IPS-NIHi7 (cell line): ENCODE measurements around the gene FDX2.

Source experiments
- DNase-seq: peaks from one replicate; pipeline ENCODE4 v3.0.0; 2012; ENCODE audit warnings: mixed read lengths; ENCODE audit errors: extremely low spot score

FDX2 gene

DNA sequence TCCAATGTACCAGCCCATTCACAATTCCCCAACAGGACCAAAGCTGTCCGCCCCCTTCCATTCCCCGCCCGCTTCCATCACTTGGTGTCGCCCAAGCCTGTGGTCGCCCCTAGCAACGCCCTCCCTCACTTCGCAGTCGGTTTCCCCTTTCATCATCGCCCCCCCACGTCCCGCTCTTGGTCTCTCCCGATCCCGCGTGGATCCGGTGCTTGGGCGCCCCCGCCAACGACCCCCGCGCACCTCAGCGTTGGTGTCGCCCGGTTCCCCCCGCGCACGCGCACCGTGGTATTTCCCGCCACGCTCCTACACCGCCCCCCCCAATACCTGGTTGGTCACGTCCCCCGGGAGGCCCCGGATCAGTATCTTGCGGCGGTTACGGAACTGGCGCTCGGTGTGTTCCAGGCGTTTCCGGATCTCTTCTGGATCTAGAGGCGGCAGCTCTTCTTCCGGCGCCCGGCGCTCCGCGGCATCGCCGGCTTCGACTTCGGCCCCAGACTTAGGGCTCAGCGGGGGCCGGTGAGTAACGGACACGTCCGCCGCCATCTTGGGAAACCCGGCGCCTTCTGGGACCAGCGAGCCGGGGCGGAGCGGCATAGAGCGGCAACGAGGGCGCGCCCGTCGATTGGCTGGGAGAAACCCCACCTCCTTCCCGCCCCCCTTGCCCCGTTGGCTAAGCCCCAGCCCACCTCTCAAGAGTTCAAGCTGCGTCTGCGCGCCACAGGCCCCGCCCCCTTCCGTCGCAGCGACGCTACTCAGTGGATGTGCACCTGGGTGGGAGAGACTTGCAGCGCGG, 17.3 kb upstream of the FDX2 start, which contains the start of gene RAVER1:
RAVER1 (minus strand) TSS at position 565 of the 793 bp plus-strand sequence; CDS start at position 543, 22 bp downstream.
- DNase-seq: peak; percentile 100

DNA sequence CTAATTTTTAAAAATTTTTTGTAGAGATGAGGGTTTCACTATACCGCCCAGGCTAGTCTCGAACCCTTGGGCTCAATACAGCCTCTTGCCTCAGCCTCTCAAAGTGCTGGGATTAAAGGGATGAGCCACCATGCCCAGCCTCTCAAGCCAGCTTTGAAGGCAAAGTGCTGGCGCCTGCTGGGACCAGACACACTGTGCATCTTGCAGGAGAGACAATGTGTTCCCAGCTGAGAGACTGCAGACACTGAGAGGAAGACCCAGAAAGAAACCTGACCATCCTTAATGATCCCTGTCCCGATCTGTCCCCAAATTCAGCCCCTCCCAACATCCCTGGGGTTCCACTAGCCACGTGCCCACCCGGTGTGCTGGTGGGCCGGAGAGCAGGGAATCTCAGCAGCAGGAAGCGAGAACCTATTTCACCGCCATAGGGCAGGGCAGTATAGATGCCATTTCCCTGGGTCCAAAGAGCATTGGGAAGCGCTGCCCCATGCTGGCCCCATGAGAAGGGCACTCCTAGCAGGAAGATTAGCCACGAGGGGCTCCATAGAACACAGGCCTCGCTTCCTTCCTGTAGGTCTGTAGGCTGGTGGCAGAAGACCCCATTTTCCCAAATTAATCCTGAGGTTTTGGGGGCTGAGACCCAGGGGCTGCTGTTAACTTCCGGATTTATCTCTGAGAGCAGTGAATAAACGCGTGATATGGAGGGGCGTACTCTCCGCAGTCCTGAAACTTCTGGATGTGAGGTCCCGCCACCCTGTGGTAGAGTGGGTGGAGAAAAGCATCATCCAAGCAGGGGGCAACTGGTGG, 16.5 kb upstream of the FDX2 start:
- no peak for DNase-seq

DNA sequence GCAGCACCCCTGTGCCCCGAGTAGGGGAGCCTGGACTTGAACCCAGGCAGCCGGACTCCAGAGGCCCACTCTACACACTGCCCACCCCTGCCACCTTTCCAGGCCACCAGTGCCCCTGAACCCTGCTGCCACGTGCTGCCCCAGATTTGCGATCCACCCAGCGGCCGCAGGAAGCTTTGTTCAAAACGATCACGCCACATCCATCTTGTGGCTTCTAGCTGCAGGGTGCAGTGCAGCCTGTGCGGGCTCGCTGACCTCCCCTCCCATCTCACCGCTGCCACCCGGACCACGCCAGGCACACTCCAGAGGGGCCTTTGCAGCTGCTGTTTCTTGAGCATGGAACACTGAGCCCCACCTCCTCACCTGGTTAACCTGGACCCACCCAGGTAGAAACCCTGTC, 13.7 kb upstream of the FDX2 start:
- no peak for DNase-seq

DNA sequence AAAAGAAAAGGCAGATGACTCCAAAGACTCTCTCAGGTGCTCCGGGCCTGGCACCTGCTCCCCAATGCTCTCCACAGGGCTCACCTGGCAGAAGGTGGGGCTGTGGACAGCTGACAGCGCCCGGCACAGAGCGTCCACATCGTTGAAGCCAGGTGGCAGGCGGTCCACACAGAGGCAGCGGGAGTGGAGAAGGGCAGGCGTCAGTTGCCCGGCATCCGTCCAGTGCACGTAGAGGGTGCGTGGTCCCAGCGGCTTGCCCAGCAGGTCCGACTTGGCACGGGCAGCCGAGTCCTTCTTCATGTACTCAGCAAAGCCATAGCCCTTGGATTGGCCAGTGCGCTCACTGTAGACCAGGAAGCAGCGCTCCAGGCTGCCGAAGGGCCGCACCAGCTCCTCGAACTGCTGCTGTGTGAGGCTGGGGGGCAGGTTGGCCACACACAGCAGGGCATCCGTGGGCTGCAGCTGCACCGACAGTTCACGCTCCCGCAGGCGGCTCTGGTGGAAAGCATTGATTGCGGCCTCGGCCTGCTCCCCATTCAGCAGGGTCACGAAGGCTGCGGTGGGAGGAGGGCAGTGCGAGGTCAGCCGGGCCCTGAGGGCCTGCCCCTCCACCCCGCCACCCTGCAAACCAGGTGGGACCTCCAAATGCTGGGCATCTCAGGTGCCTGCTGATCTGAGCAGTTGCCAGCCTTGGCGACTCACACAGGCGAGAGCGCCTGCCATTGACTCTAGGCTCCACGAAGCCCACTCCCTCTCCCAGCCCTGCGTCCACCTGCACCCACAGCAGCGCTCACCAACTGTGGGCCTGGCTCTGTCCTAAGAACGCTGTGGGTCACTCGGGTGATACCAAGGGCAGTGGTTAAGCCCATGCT, 13.0 kb upstream of the FDX2 start:
- DNase-seq: no peak

DNA sequence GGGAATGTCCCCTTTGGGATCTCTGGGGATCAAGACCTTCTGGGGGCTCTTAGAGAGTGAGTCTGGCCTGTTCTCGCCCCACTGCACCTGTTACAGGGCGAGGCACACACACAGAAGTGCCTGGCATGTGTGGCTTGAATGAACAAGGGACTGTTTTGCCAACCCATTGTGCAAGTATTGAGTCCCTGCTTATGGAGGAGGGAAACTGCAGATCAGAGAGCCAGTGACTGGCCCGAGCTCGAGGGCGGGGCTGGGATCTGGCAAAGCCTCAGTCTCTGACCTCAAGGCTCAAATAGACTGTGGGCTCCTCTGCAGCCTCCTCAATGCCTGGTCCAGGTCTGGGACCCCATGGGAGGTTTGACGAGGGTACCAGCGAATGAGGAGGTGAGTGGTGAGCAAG, 12.0 kb upstream of the FDX2 start:
- no peak for DNase-seq

DNA sequence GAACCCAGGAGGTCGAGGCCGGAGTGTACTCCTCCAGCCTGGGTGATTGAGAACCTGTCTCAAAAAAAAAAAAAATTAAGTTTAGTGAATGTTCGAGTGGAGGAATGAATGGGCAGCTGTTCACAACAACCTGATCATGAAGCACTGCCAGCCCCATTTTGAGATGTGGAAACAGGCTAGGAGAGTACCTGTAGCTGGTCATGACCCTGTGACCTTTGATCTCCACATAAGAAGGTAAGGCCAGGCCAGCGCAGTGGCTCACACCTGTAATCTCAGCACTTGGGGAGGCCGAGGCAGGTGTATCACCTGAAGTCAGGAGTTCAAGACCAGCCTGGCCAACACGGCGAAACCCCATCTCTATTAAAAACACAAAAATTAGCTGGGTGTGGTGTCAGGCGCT, 9.9 kb upstream of the FDX2 start:
- DNase-seq: no peak

DNA sequence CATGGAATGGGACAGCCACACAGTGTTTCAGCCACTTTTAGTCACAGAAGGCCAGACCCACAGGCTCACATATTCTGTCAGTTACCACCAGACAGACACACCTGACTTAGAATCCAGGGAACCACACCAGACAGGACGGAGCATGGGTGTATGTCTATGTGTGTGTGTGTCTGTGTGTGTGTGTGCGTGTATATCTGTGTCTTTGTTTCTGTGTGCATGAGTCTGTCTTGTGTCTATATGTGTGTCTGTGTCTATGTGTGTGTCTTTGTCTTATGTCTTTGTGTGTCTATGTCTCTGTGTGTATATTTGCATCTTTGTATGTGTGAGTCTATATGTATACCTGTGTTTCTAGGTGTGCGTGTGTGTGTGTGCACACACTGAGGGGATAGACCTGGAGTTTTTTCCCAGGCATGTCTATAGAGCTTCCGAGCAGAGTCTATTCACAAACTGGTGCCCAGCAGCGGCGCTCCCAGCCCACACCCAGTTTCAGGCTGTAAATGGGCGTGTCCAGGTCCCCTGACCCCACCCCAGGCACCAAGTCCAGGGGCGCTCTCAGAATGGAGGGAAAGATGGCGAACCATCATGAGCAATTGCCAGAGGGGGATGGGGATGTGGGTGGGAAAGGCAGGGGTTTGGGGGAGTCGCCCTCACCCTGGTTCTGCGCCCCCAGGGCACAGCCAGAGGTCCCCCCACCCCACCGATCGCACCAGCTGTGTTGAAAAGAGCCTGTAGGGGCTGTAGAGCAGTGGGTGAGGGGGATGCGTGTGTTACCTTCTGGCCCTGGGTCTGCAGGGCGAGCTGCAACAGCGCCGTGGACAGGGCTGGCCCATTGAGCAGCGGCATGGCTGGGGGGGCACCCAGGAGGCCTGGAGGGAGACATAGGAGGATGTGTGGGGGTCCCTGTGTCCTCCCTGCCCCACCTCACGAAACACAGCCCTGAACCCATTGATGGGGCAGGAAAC, 6.3 kb upstream of the FDX2 start:
- DNase-seq: no peak

DNA sequence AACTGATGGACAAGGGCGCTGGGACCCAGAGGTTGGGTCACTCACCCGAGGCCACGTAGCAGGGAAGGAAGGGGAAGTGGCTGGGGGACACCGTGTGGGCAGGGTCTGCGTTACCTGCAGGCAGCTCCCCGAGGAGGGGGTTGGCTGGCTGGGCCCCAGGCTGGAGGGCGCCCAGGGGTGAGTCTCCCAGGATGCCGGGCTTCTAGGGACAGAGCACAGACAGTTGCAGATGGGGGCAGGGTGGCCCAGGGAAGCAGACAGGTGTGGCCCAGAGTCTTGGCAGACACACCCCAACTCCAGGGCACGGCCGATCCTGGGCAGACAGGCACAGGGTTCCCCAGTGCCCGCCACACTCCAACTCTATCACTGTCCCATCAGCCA, 5.6 kb upstream of the FDX2 start:
- no peak for DNase-seq

DNA sequence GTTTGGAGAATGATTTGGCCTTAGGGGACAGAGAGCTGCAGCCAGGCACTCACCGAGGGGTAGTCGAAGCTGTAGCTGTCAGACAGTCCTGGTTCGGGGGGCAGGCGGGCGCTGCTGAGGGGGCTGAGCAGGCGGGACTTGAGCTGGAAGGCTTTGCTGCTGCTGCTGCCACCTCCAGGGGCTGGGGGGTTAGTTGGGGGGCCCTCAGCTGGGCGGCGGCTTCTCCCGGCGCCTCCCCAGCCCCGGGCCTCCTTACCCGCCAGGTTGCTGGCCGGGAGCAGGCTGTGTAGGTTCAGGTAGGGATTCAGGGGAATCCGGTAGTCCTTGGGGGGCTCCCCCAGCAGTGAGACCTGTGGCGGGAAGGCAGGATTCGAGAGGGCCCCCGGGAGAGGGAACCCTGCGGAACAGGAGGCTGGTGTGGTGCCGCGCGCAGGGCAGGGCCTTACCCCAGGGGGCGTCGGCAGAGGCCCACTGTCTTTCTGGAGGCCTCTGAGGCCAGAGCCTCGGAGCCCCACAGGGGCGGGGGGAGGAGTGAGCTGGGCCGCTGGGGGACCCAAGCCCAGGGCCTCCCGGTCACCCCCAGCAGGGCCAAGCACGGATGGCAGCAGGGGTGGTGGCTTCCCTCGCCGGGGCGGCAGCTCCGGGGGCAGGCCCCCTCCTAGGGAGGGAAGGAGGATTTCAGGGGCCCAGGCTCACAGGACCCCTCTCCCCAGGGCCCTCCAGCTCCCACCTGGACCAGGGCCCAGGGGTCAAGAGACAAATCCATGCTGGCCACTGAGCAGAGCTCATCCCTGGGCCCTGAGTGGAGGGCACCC, 5.0 kb upstream of the FDX2 start:
- no peak for DNase-seq

DNA sequence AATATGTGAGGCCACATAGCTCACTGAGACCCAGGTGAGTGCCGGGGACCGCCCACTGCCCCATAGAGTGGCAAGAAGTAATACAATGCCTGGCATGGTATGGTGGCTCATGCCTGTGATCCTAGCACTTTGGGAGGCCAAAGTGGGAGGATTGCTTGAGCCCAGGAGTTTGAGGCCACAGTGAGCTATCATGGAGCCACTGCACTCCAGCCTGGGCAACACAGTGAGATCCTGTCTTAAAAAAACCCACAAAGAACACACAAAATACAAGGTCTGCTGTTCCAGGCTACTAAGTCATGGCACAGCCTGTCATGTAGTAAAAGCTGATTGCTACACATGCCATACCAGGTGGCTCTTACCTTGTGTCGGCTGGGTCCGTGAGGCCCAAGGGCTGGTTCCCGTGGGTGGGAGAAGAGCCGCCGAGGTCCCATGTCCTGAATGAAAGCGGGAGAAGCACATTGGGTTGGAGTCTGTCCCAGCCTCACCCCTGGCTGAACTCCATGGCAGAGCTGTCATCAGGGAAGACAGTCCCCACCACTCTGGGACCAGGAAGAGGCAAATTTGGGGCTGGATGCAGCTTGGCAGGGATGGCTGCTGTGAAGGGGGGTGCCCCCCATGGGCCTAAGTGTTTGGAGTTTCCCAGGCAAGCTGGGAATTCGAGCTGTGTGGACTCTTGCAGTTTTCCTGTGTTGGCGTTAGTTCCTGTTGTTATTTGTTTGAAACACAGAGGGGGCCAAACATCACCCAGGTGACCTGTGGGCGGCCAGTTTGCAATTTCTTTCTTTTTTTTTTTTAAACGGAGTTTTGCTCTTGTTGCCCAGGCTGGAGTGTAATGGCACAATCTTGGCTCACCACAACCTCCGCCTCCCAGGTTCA, 3.2 kb upstream of the FDX2 start:
- no peak for DNase-seq

DNA sequence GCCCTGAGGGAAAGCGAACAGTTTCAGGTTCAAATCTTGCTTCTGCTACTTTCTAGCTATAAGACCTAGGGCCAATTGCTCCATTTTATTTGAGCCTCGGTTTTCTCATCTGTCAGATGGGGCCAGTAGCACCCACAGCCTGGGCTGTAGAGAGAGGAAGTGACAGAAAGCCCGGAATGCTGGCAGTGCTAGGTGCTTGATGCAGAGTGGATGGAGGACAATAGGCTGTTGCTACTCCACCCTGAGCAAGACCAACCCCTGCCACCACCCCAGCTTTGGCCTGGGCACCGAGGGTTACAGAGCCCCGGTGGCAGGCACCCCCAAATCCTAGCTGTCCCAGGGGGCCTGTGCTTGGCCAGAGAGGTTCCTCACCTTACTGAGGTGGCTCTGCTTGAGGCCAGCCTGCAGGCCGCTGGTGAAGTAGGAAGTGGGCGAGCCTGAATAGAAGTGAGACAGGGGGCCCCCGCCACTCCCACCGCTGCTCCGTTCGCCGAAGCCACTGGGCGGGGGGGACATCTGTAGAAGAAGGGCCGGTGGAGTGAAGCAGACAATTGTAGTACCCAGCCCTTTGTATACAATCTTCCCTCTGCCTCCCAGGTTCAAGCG, 2.1 kb upstream of the FDX2 start:
- no peak for DNase-seq

DNA sequence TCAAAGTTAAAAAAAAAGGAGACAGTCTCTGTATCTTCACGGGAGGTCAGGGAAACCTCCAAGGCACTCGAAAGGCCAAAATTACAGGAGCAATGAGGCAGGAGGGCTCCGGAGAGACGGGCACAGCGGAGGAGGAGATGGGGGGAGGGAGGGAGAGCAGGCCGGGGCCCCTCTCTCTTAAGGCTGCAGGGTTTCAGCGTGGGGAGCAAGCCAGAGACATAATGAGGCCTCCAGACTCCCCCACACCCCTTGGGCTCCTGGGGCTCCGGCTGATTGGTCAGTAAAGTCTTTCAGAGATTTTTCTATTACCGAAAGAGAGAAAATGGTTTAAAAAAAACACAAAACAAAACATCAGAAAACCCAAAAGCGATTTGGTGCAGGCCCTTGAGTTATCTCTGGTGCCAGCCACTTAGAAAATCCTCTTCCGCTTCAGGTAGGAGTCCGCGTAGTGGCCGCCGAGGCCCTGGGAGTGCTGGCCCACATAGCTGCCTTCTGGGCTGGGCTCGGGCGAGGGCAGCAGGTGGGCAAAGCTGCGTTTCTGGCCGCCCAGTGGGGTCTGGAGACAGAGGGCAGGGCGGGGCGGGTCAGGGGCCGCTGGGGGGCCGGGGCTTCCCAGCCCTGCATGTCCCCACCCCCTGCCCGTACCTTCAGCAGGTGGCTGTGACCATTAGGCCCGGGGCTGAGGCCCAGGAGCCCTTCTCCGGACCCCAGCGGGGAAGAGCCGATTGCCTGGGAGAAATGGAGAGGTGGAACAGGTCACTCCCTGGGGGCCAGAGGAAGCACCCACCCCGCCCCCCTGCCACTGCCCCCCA, 1.4 kb upstream of the FDX2 start:
- no peak for DNase-seq

DNA sequence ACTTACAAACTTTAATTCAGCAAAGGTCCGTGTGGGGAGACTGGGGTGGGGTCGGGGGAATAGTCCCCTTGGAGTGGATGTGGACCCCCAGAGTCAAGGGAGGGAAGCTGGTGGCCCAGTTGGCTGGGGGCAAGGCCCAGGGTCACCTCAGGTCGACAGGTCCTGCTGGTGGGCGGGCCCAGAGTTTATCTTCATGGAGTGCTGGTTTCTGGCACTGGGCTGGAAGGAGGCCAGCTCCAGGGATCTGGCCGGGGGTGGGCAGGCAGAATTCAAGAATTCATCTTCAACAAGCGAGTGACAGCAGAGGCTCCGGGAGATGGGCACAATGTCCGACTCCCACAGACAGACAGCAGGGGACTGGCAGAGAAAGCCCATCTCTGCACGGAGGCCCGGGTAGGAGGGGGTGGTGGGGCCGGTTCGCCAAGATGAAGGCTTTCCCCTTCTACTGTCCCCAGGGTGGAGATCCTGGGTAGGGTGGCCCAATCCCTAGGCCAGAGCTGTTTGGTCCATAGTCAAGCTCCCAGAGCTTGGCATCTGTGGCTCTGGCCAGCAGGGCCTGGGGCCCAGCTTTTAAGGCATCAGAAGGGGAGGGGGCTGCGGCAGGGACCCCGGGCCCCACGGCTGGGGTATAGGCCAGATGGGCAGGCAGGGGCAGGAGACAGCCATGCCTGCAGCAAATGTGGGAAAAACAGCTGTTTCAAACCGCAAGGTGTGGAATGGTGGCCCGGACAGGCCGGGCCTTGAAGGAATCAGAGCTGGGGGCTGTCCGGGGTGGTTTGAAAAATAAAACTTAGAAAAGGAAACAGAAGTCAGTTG, 622 bp upstream of the FDX2 start:
- no peak for DNase-seq

DNA sequence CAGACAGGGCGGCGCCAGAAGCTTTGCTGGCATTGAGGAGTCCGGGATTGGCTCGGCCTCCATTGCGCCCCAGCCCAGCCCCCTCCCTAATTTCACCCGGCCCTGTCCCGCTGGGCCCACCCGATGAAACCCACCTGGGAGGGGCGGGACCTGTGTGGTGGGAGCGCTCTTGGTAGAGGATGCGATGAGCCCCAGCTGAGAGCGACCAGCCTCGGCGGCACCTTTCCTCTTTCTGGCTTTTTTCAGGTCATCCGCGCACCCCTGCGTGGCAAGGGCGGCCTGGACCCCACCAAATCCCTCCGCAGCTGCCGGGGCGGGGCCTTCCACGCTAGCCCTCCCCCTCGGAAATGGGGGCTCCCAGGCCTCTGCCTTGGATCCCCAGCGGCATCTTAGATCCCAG, 6.4 kb downstream of the FDX2 start, which contains the start of gene ZGLP1:
ZGLP1 (minus strand) TSS at position 393 of the 400 bp plus-strand sequence.
- no peak for DNase-seq

DNA sequence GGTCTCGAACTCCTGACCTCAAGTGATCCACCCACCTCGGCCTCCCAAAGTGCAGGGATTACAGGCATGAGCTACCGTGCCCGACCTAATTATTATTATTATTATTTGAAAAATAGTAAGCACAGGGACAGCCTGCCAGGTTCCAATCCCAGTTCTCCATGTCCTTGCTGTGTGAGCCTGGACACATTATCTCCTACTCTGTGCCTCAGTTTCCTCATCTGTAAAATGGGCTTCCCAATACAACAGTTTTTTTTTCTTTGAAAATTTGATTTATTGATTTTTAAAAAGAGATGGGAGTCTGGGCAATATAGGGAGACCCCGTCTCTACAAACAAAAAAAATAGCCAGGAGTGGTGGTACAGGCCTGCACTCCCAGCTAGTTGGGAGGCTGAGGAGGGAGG, 9.5 kb downstream of the FDX2 start:
- DNase-seq: no peak

DNA sequence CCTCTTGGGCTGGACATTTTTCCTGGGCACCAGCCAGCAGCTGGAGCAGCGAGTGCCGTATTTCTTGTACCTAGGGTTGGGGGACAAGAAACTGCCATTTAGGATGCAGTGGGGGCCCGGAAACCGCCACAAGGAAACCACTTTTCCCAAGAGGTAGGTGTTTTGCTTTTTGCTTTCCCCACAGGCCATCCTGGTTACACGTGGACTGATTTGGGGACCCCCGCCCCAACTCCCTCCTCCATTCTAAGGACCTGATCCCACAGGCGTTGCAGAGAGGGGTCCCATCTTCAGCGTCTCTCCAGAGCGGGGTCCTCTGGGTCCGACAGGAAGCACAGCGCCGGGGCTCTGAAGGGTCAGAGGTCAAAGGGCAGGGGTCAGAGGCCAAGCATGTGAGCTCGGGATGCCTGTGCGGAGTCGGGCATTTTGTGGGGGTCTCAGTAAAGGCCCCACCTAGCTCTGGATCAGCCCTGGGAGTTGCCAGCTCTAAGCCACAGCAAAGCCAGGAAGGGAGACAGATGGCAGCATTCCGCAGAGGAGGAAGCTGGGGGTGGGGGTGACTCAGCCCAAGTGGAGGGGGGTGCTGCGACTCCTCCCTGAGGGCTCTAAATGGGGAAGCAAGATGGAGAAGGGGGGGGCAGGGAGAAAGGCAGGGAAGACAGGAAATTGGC, 10.5 kb downstream of the FDX2 start:
- no peak for DNase-seq
